CD4-positive, alpha-beta T cell treated with Interleukin-2 at 100 ng/mL for 4 hours (primary cell): ENCODE measurements around the gene RNF222.
A peak's percentile ranks its signal among the peaks of the same experiment; 100 is the strongest.
"Not testable (repeated sequence)": the region's sequence is repeated elsewhere in the genome, so short reads cannot be mapped to it uniquely, and the experiment has no call there.

Experiments
- DNase-seq: peaks from one replicate; pipeline ENCODE4 v3.0.0-alpha.2; 2020; ENCODE audit warnings: low spot score

The RNF222 gene

DNA sequence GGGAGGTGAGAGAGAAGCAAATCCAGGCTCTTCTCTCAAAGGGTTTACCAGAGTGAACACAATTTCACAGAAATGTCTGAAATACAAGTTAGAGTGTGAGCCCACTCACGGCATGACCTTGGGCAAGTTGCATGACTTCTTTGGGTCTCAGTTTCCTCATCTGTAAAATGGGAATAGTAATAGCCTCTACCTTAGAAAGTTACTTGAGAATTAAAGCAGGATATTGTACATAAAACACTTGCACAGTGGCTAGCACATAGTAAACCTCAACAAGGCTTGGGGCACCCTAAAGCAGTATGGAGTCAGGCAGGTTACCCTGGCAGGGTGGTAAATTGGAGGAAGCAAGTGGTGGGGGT, 13.2 kb upstream of the RNF222 start:
- DNase-seq: no peak

DNA sequence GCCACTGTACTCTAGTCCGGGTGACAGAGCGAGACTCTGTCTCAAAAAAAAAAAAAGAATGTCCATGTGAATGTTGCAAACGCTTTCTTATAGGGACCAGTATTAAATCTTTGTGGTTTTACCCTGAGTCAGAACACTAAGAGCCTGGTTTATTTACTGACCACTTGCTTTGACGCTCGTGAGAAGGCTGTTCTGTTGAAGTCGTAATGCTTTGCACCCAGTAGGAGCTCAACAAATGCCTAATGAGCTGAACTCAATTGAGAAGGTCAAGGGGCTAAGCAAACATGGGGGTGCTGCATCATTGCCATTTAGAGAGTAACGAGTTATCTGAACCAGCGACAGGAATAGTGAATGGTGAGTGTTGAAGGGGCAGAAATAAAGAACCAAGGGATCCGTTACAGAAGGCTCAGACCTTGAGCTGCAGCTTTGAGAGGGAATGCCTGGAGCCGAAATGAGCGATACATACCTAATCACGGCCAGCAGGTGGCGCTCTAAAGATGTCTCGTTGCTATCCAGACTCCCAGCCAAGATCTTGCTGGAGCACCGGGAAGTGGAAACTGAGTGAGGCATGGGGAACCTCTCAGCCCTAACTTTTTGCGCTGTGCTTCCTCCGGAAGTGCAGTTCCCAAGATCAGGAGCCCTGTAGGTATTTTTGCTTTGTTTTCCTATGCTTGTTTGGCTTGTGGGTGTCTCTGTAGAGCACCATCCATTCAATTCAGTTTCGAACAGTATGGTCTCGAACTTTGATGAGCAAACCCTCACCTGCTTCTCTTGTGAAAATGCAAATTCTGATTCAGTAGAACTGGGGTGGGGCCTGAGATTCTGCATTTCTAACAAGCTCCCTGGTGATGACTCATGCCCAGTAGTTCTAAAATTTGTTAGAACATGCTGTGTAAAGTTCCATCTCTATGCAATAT, 12.6 kb upstream of the RNF222 start:
- peak; percentile 75 for DNase-seq

DNA sequence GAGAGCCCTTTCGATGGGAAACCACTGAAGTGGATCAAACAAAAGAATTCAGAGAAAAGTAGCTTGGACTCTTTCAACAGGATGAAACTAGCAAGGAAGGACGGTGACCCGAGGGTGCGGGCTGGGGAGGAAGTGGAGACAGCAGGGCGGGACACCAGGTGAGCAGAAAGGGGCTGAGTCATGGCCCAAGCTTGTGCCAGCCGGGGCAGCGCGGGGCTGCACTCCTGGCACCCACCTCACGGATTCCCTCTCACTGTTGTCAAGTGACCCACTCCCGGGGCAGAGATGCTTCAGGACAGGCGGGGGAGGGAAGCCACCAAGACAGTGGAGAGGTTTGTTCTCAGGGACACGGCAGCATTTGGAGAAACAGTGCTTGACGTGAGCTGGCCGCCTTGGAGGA, 10.7 kb upstream of the RNF222 start:
- DNase-seq: no peak

DNA sequence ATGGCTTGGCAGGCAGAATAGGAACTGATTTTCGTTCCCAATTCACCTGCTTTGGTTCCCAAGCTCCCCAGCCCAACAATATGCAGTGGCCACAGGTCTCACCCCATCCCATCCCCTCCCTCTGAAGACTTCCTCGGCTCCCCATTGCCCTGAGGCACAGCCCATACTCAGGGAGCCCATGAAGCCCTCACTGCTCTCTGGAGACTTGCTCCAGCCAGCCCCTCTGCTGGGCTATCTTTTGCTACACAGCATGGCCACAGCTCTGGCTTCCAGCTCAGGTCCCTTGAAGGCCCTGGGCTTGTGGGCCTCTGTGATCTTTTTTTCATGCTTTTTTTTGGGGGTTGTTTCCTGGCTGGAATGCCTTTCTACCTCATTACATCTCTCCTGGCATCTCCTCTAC, 8.5 kb upstream of the RNF222 start:
- DNase-seq: no peak

DNA sequence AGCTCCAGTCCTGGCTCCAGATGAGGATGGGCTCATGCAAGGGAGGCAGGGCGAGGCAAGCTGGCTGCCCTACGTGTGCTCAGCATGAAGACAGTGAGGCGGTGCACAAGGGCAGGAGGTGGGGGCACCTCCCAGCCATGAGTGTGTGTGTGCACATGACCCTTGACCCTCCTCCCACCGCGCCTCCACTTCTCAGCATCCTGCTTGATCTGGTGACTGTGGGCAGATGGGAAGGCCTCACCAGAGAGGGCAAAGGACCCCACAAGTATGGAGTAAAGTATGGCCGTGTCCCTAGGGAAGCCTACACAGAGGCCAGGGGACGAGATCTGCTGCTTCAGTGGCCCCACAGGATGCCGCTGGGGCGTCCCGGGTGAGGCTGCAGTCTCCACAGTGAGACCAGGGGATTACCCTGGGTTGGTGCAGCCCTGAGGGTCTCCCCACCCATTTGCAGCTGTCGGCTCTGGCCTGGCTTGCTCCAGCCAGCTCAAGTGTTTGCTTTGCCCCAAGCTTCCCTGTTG, 7.9 kb upstream of the RNF222 start:
- no peak for DNase-seq

DNA sequence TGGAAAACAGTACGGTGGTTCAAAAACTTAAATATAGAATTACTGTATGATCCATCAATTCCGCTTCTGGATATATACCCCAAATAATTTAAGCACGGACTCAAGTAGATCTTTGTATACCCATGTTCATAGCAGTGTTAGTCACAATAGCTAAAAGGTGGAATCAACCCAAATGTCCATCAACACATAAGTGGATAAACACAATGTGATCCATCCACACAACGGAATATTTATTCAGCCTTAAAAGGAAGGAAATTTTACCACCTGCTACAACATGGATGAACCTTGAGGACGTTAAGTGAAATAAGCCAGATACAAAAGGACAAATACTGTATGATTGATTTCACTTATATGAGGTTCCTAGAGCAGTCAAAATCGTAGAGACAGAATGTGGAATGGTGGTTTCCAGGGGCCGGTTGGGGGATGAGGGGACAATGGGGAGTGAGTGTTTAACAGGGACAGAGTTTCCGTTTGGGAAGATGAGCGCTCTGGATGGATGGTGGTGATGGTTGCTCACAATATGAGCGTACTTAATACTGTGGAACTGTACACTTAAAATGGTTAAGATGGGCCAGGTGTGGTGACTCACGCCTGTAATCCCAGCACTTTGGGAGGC, 5.4 kb upstream of the RNF222 start:
- DNase-seq: no peak

DNA sequence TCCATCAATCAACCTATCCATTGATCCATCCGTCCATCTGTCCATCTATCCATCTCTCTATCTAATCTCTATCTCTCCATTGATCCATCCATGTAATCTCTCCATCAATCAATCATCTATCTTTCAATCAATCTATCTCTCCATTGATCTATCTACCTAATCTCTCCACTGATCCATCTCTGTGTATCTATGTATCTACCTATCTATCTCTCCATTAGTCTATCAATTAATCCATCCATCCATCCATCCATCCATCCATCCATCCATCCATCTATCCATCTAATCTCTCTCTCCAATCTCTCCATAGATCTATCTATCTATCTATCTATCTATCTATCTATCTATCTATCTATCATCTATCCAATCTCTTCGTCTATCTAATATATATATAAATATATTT, 3.5 kb upstream of the RNF222 start:
- no peak for DNase-seq

DNA sequence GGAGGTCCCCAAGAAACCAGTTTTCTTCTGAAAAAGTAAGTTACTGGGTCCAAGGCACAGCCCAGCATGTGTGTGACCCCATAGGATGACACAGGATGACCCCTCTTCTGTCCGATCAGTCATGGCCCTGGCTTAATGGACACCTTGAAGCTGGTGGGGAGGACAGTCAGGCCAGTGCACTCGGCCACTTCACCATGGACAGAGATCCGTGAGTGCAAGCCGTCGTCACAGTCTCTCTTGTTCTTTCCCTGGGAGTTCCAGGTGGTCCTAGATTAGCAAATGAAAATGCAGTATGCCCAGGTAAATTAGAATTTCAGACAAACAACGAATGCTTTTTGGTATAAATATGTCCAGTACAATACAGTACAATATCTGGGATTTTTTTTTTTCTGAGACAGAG, 1.4 kb upstream of the RNF222 start:
- DNase-seq: no peak

DNA sequence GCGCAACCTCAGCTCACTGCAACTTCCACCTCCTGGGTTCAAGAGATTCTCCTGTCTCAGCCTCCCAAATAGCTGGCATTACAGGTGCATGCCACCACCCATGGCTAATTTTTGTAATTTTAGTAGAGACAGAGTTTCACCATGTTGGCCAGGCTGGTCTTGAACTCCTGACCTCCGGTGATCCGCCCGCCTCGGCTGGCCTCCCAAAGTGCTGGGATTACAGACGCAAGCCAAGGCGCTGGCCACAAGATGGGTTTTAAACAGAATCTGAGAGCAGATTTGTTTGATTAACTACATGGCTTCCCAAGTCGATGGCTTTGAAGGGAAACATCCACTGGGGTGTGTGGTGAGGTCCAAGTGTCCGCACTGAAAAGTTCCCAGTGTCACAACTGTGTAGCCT, 3.1 kb downstream of the RNF222 start:
- not testable (repeated sequence) for DNase-seq

DNA sequence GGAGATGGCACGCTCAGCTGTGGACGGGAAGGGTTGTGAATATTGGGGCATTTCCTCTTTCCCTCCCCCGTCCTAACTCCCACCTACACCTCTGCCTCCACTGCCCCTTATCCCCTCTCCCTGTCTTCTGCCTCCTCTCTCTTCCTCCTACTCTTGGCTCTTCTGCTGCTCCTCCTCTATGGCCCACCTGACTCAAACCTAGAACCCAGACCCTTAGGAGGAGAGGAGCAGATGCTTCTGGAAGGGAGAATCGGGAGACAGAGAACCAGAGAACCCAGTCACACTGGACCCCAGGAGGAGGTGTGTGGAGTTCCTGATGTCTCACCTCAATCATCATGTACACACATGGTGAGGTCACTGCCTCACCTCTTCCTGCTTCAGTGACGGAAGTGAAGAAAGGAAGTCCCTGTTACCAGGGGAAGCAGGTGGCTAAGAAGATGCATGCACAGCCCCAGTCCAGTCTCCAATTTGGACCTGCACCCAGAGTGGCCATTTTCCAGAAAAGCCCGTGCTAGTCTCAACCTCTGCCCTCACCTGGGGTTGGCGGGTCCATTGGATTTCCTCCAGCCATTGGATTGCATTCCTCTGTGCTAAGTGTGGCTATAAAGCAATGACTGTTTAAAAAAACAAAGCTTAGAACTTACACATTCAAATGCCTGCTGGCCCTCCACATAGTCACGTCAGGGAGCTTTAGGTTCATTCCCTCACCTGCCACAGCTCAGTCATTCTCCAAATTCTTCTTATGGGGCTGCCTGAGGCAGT, 4.0 kb downstream of the RNF222 start:
- peak; percentile 57 for DNase-seq

DNA sequence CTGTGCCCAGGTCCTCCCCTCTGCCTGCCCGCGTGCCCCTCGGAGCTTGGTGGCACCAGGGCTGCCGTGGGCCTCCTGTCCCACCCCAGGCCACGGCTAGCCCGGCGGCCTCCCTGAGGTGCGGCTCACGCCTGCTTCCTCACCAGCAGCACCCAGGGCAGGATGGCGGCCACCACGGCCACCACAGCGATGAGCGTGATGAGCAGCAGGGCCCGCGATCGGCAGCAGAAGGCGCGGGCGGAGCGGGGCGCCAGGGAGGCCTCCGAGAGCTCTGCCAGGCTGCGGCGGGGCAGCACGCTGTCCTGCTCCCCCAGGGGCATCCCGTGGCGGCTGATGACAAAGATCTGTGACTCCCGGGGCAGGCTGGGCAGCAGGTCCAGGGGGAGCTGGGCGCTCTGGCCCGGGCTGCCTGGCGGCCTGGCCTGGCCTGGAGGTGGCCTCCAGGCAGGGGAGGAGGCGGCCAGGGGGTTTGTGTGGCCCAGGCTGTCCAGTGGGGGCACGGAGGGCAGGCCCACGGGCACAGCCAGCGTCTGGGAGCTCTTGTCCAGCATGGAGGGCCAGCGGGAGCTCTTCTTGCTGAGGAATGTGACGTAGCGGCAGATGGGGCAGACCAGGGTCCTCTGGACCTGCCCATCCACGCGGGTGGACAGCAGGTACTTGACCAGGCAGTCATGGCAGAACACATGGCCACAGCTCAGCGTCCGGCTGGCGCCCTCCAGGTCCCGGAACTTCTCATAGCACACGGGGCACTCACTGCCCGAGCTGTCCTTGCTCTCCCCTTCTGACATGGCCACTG, 4.8 kb downstream of the RNF222 start:
- no peak for DNase-seq

DNA sequence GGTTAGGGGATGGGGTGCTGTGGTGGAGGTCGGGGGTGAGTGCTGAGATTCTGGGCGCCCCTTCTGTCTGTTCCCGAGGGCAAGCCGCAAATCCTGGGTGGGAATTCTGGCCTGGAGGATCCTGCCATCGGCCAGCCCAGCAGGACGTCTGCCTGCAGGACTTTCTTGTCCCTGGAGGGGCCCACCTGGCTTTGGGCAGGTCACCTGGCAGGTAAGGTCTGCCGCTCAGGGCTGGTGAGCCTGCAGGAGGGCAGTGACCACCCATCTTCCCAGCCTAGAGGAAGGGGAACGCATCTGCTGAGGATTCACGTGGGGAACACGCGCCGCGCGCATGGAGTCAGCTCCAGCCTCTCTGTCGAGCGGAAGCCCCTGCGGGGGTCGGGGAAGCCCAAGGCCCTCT, 5.4 kb downstream of the RNF222 start:
- DNase-seq: no peak

DNA sequence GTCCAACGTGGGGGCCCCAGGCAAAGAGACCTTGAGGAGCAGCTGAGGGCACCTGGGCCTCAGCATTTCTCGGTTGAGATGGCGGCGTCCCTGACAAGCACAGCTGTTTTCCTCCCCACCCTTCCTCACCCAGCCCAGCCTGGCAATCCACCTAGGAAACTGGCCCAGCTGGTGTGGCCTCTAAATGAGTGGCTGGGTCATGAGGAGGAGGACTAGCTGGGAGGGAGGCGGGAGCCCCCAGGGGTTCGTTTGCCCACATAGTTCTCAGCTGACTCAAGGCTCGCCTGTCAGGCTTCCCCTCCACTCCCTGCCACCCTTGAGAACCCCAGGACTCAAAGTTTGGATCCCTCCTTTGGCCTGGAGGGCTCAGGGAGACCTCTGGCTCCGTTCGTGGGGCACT, 5.9 kb downstream of the RNF222 start:
- DNase-seq: no peak

DNA sequence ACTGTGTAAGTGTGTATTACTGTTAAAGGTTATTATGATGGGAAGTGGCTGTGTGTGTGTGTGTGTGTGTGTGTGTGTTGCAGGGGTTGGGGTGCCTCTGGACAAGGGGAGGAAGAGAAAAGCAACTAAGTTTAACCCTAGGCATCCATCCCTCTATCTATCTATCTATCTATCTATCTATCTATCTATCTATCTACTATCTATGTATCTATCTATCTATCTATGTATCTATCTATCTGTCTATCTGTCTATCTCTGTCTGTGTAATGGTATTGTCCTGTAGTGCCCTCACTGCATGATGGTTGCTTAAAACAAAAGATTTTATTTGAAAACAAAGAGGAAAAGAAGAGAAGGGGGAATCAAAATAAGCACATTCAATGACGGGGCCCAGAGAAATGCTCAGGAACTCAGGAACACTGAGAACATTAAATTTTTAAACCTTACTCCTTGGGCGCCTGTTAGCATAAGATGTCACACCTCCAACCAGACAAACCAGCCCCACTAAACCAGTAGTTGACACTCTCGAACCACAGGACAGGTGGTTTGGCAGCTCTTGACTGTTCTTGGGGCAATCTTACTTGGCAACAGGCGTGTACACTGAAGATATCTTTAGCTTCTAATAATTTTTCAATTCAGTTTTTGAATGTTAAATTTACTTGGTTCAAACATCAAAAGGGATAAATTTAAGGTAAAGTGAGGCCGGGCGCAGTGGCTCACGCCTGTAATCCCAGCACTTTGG, 9.5 kb downstream of the RNF222 start:
- DNase-seq: peak; percentile 53

DNA sequence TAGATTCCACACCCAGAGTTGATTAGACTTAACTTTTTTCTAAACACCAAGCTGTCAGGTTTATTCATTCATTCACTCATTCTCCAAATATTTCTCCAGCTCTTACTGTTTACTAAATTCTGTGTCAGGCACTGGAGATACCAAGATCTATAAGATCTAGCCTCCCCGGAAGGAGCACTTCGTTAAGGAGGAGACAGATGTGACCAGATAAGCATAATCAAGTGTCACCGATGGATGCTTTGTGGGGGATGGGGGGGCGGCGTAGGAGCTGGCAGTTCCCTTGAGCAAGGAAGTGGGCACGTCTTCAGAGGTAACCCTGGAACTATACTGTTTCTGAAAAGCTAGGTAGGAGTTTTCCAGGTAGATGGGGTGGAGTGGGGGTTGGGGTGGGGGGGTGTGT, 10.8 kb downstream of the RNF222 start:
- no peak for DNase-seq

DNA sequence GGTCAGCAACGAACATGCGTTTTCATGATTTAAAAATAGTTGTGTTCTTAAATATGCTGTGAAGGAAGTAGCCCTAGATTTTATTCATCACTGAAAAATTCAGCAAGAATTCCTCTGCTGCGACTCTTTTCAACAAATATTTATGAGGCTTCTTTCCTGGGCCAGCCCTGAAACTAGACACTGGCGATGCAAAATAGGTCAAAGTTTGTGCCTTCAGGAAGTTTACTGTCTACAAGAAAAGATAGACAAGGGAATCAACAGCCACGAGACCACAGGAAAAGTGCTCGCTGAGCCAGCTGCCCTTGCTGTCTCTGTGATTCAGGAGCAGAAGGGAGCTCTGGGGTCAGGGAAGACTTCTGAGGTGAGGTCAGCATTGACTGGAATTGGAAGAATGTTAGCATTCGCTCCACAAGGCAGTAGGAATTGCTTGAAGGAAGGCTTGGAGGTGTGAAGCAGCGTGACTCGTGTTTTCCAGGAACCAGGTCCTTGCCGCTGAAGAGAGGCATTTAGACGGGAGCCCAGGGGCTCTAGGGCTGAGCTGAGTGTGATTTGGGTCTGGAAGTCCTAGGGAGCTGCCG, 12.7 kb downstream of the RNF222 start:
- no peak for DNase-seq

DNA sequence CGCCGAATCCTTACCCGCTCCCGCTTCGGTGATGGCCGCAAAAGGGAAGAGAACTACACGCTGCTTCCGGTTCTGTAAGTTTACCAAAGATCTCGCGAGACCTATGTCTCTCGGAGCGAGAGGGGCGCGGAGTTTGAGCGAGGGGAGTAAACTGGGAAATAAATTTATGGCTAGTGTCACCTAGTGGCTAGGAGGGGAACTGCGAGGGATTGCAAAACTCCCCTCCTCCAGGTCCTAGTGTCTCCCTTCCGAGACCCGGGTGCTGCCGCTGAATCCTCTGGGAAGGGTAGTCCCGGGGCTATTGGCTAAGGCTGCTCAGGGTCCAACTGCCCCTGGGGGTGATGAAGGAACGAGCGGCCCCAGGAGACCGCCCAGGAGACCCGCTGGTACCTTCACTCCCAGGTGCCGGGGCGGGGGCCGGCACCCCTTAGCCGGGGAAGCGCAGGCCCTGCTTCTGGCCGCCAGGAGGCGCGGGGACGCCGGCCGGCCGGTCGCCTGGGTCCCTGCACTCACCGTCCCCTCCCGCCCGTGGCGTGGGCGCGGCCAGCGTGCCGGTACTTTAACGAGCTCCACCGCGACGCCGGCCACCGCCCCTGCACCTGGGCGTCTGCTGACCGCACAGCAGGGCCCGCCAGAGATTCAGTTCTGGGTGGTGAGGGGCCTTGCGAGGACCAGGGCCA, 14.3 kb downstream of the RNF222 start, which contains the start of gene RPL26:
Gene RPL26, minus strand, starts transcription at position 51 of the 680 bp plus-strand sequence. CDS start 883 bp downstream, outside the sequence.
- peak; percentile 98 for DNase-seq

DNA sequence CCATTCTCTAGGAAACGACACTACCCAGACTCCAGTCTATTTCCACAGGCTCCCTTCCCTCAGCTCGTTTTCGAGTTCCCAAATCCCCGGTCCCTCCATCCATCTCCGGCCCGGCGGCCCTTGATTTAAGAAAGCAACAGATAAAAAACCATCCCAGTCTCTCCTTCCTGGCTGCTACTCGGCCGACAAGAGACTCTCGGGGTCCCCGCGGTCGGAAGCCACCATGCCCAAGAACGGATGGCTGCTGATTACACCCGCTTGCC, 14.8 kb downstream of the RNF222 start:
- no peak for DNase-seq

DNA sequence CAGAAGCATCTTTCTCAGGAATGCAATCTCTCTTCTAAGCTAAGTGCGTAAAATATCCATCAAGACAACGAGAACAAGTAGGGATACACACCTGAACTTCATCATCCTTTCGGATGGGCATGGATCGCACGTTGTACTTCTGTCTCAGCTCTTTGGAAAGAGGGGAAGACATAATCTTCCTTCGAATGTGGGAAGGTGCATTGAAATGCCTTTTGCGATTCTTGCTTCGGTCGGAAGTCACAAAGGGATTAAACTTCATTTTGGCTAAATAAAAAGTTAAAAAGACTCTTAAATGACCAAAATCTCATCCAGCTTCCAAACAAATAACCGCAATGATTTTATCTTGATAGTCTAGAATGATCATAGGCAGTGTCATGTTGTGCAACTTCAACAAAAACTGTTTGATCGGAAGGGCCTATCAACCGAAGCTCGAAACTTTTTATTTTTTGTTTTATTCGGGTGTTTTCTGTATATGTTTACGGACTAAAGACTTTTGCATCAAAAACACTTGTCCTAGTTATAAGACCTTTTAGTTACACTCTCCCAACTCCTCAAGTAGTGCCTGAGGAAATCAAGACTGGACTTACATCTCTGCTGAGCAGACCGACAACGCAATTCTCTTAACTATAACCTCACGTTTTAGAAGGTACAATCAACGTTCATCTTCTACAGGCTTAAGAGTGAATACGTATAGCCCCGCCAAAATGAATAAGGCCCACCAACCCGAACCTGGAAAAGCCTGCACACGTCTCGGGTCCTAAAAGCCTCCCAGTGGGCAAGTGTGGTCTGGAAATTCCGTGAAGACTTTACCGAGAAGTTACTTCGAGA, 15.4 kb downstream of the RNF222 start:
- DNase-seq: no peak

DNA sequence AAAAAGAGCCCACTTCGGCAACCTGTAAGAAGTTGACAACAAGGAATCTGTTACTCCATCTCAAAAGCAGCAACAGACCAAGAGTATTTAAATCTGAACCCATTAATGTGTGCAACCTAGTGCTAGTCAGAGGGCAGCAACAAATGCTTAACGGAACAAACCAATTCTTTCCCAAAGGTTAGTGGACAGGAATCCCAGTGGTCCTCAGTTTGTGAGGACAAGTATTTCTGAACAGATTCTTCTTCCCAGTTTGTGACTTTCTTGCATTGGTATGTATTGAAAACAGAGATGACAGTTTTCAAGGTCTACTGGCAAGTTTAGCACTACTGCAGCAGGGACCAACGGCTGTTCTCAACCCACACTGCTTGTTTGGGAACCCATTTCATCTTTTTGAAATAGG, 17.6 kb downstream of the RNF222 start:
- DNase-seq: no peak
